GM13976 (cell line): ENCODE data around the gene NLRC5.
"Not testable (repeated sequence)": the region's sequence is repeated elsewhere in the genome, so short reads cannot be mapped to it uniquely, and the experiment has no call there.

Source experiments
- DNase-seq: peaks from one replicate; pipeline ENCODE4 v3.0.0; 2012; ENCODE audit warnings: low spot score
- in situ Hi-C: fragments of 300-500 bp; cut with MboI; formaldehyde crosslinking; loops from one replicate; pipeline ENCODE4 v1.12.0; 2022; ENCODE audit warnings: low sequenced_read_pairs, mixed read lengths, inconsistent platforms; ENCODE audit not compliant: unreplicated experiment
- TF ChIP-seq, protein P1 (sequence below): IDR thresholded peaks from 2 replicates; pipeline ENCODE4 v1.5.1; 2012; ENCODE audit warnings: borderline replicate concordance, mild to moderate bottlenecking; ENCODE audit not compliant: insufficient read depth; ENCODE audit errors: extremely low read depth, missing control alignments, control extremely low read depth

The NLRC5 gene

GRCh38 chr16:57064995-57065394 lies 75.6 kb downstream of the NLRC5 start:
- DNase-seq, result no peak
- in situ Hi-C loops, result no loop called here
- TF ChIP-seq, protein P1, sequence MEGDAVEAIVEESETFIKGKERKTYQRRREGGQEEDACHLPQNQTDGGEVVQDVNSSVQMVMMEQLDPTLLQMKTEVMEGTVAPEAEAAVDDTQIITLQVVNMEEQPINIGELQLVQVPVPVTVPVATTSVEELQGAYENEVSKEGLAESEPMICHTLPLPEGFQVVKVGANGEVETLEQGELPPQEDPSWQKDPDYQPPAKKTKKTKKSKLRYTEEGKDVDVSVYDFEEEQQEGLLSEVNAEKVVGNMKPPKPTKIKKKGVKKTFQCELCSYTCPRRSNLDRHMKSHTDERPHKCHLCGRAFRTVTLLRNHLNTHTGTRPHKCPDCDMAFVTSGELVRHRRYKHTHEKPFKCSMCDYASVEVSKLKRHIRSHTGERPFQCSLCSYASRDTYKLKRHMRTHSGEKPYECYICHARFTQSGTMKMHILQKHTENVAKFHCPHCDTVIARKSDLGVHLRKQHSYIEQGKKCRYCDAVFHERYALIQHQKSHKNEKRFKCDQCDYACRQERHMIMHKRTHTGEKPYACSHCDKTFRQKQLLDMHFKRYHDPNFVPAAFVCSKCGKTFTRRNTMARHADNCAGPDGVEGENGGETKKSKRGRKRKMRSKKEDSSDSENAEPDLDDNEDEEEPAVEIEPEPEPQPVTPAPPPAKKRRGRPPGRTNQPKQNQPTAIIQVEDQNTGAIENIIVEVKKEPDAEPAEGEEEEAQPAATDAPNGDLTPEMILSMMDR, result no peak

- TF ChIP-seq, protein P1, result no peak
- in situ Hi-C loops, result no loop called here
- DNase-seq, result peak; percentile 57
Measured at GRCh38 chr16:57066625-57067024, 77.3 kb downstream of the NLRC5 start.

DNA sequence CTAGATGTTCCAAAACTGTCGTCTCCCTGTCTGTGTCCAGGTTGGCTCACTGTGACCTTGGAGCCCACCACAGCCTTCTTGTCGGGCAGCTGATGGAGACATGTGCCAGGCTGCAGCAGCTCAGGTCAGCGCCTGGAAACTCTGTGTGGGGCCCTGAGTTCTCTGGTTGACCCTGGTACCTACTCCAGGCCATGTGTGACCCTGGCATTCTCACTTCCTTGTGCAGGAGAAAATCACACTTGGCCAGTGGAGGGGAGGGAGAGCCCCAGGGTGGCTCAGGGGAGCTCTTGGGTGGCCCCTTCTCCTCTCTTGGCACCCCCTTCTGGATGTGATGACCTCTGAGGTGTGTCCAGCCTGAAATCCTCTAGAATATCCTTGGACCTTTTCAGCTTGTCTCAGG lies 78.0 kb downstream of the NLRC5 start:
- TF ChIP-seq, protein P1, result no peak
- no peak for DNase-seq
- in situ Hi-C loops, result no loop called here

GRCh38 chr16:57069053-57069452 lies 79.7 kb downstream of the NLRC5 start:
- in situ Hi-C loops, result no loop called here
- DNase-seq, result no peak
- TF ChIP-seq, protein P1, result no peak

- TF ChIP-seq, protein P1, result no peak
Measured at GRCh38 chr16:57069635-57070370, 80.4 kb downstream of the NLRC5 start.

DNA sequence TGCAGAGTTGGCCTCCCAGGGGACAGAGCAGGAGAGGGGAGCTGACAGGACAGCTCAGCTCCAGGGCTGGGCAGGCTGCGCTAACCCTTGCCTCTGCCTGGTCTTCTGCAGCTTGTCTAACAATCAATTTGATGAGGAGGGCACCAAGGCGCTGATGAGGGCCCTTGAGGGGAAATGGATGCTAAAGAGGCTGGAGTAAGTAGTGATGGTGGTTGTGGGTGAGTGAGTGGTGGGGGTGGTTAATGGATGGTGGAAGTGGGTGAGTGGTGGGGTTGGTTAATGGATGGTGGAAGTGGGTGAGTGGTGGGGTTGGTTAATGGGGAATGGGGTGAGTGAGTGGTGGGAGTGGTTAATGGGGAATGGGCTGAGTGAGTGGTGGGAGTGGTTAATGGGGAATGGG lies 81.1 kb downstream of the NLRC5 start:
- in situ Hi-C loops, result no loop called here

More at GRCh38 chr16:57069635-57070370, 80.4 kb downstream of the NLRC5 start:
- DNase-seq, result no peak
- in situ Hi-C loops, result no loop called here

DNA sequence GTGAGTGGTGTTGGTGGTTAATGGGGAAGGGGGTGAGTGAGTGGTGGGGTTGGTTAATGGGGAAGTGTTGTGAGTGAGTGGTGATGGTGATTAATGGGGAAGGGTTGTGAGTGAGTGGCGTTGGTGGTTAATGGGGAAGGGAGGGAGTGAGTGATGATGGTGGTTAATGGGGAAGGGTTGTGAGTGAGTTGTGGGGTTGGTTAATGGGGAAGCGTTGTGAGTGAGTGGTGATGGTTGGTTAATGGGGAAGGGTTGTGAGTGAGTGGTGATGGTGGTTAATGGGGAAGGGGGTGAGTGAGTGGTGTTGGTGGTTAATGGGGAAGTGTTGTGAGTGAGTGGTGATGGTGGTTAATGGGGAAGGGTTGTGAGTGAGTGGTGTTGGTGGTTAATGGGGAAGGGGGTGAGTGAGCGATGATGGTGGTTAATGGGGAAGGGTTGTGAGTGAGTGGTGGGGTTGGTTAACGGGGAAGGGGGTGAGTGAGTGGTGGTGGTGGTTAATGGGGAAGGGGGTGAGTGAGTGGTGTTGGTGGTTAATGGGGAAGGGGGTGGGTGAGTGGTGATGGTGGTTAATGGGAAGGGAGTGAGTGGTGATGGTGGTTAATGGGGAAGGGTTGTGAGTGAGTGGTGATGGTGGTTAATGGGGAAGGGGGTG lies 81.8 kb downstream of the NLRC5 start:
- in situ Hi-C loops, DNase-seq: not testable (repeated sequence)

More for the DNA sequence above, 81.1 kb downstream of the NLRC5 start:
- TF ChIP-seq, protein P1, result no peak
- no peak for DNase-seq
